Epithelial cell of proximal tubule (primary cell): Measurements from ENCODE around the gene OR51F1. TPM values are rescaled to one million over a fixed set of nuclear protein-coding genes. Genes with fewer than 3 reads are reported as not detected.
"Not testable (repeated sequence)": the region's sequence is repeated elsewhere in the genome, so short reads cannot be mapped to it uniquely, and the experiment has no call there.

Experiments used
- DNase-seq: peaks from one replicate; pipeline ENCODE4 v3.0.0-alpha.2; 2011; ENCODE audit warnings: low read depth
- H3K4me3 ChIP-seq: 2 replicates; pipeline ENCODE4 v1.5.1; 2011; ENCODE audit warnings: low read depth, mild to moderate bottlenecking, low read length
- CTCF ChIP-seq: conservative IDR thresholded peaks from 2 replicates; pipeline ENCODE4 v1.5.1; 2012; ENCODE audit warnings: low read depth, mild to moderate bottlenecking, low read length
- total RNA-seq: library from RNA; depleted of rRNA; stranded (reverse); fragments of >200 nt; gene quantifications from 2 replicates; pipeline ENCODE4 v1.2.3, GENCODE V29; 2015

Gene OR51F1
- not detected in 2 replicates for total RNA-seq

DNA sequence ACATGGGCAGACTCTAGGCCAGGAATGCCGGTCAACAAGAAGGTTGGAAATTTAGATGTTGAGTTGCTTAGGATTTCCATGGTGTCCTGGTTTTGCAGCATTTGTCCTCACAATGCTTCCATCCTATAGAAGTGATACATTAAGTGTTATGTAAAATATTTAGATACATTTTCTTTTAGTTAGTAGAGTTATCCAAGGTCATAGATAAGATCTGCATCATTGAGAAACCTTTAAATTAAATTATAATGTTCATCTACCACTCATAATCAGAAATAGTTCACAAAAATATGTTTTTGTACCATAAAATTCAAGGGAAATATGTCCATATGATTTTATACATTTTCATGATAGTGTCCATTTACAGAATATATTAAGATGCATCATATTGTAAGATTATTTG is at the start of gene OR51F1:
OR51F1 (minus strand) TSS at position 101 of the 400 bp plus-strand sequence; CDS start at position 101, 0 bp downstream.
- DNase-seq = no peak
- no peak for TF ChIP-seq CTCF
- no peak within 1 kb of the TSS for H3K4me3 ChIP-seq

DNA sequence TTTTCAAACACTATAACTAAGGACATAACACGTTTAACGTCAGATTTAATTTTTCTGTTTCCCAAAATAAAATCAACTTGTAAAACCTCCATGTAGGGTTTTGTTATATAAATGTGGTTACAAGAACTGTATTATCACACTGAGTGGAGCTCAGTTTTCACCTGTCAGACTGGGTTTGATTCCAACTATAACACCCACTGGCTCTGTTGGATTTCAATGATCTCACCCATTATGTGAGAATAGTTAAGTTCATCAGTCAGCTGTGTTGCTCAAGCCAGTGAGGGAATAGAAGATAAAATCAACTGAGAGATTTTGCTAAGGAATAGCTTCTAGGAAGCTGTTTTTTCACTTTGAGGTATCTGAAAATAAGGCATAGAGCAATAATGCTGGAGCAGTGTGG is 39.5 kb upstream of the OR51F1 start:
- no peak for TF ChIP-seq CTCF
- DNase-seq = no peak
- no peak overlapping the region for H3K4me3 ChIP-seq

DNA sequence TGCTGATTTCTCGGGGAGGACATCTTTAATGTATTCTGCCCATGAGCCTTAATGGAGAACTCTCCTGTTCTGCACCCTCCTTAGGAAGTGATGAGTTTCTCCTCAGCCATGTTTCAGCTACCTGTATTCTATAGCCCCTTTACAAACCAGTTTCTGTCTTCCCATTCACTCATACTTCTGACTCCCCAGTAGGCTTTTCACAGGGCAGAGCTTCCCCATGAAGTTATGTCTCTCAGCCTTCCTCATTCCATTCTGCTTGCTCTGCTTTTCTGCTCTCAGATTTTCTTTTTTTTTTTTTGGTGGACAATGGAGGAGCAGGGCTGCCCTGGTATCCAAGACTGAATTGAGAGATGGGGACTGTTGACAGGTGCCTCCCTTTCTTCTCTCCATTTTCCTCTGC is 38.7 kb upstream of the OR51F1 start:
- no peak for TF ChIP-seq CTCF
- H3K4me3 ChIP-seq = no peak overlapping the region
- no peak for DNase-seq

DNA sequence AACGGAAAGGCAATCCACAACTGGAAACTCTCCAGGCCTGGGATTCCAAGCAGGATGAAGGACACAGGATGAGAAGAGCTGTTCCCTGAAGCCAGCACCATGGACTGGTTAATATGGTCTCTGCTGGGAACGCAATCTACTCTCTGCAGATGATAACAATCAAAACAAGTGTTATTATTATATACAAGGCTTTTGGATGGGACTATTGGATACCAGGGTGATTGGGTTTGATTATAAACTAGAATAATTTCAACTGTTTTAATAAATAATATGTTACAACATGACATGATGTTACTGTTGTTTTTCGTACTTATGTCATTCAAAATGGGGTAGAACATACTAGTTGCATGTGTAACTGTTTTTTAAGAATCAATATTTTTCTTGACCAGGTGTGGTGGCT is 34.5 kb upstream of the OR51F1 start, which contains the start of gene OR52R1:
OR52R1 (minus strand) TSS at position 101 of the 400 bp plus-strand sequence; CDS start at position 101, 0 bp downstream.
- no peak for TF ChIP-seq CTCF
- no peak for DNase-seq
- no peak within 1 kb of the TSS for H3K4me3 ChIP-seq

GRCh38 chr11:4801316-4801715 is 31.6 kb upstream of the OR51F1 start:
- DNase-seq = not testable (repeated sequence)

DNA sequence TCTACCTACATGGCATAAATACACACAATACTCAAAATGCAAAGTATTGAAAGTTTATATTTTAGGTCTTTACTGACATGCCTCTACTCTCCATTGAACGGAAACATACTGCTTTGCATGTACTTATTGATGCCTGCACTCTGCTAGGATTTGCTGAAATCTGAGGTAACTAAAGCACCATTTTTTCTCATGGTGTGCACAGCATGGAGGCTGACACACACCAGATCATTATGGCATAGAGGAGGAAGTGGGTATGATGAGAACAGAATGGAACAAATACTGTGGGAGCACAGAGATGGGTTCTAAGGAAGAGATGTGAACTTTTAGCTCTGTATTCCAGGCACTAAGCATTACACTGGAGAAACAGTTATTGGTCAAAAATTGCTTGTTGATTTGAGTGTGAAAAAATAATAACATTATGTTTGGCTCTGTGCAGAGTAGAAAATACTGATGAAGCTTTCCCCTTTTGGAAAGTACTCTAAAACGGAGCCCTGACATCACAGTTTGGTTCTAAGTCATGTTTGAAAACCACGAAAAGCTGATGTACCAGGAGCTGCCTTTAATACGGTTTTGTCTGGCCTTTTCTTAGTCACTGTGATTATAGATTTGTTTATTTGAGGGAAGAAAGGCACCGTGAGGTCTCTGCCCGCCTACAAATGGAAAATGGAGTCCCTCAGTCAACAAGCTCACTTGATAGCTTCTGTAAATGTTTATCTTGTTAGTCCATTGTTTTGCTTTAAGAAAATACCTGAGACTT is 28.9 kb upstream of the OR51F1 start:
- no peak overlapping the region for H3K4me3 ChIP-seq
- DNase-seq = no peak
- TF ChIP-seq CTCF = no peak

More at GRCh38 chr11:4801316-4801715, 31.6 kb upstream of the OR51F1 start:
- not testable (repeated sequence) for H3K4me3 ChIP-seq

GRCh38 chr11:4797206-4797605 is 27.5 kb upstream of the OR51F1 start:
- TF ChIP-seq CTCF = no peak
- no peak for DNase-seq
- H3K4me3 ChIP-seq = no peak overlapping the region
